DND-41 (cell line): ENCODE measurements around the gene TOB2.
"Not testable (repeated sequence)": the region's sequence is repeated elsewhere in the genome, so short reads cannot be mapped to it uniquely, and the experiment has no call there.

ENCODE experiments used
- ATAC-seq: fragments of 200-7000 bp; cut with Tn5 transposase; 3 replicates; pipeline ENCODE4 v1.9.1; 2021; ENCODE audit warnings: low read depth; ENCODE audit not compliant: insufficient read depth
- DNase-seq: peaks from one replicate; pipeline ENCODE4 v3.0.0-alpha.2; 2020
- H2AFZ ChIP-seq: 2 replicates; pipeline ENCODE4 v1.6.0; 2012; ENCODE audit warnings: low read depth, low read length
- H3K27ac ChIP-seq: 2 replicates; pipeline ENCODE4 v1.5.1; 2012; ENCODE audit warnings: low read length, inconsistent platforms
- H3K27me3 ChIP-seq: fragments of 200-600 bp; sonication (generic); 2 replicates; pipeline ENCODE4 v1.6.0; 2012; ENCODE audit warnings: low read length, mild to moderate bottlenecking, inconsistent platforms; ENCODE audit not compliant: insufficient read depth, poor library complexity
- H3K36me3 ChIP-seq: 2 replicates; pipeline ENCODE4 v1.5.1; 2012; ENCODE audit warnings: low read length, inconsistent platforms; ENCODE audit not compliant: insufficient read depth
- H3K4me1 ChIP-seq: 2 replicates; pipeline ENCODE4 v1.5.1; 2012; ENCODE audit warnings: mild to moderate bottlenecking, low read length; ENCODE audit not compliant: insufficient read depth
- H3K4me2 ChIP-seq: 2 replicates; pipeline ENCODE4 v1.6.0; 2012; ENCODE audit warnings: mild to moderate bottlenecking, moderate library complexity, low read length, inconsistent platforms; ENCODE audit not compliant: insufficient read depth
- H3K4me3 ChIP-seq, 2 experiments: fragments of 200-600 bp in 1 of 2; shearing (Covaris generic) in 1 of 2; 2 replicates each; pipeline ENCODE4 v1.5.1; 2012 to 2016; ENCODE audit warnings: inconsistent platforms in 2 of 2, low read length in 2 of 2, mild to moderate bottlenecking in 2 of 2, low read depth in 1 of 2, moderate library complexity in 1 of 2
- H3K79me2 ChIP-seq: 2 replicates; pipeline ENCODE4 v1.6.0; 2012; ENCODE audit warnings: low read length, inconsistent platforms; ENCODE audit not compliant: insufficient read depth
- H3K9ac ChIP-seq: 2 replicates; pipeline ENCODE4 v1.6.0; 2012; ENCODE audit warnings: low read depth, mild to moderate bottlenecking, inconsistent platforms, low read length, moderate library complexity
- H3K9me3 ChIP-seq: 2 replicates; pipeline ENCODE4 v1.5.1; 2012; ENCODE audit warnings: low read length, moderate library complexity, mild to moderate bottlenecking, inconsistent platforms; ENCODE audit not compliant: insufficient read depth, severe bottlenecking
- H4K20me1 ChIP-seq: 2 replicates; pipeline ENCODE4 v1.6.0; 2012; ENCODE audit warnings: low read length; ENCODE audit not compliant: insufficient read depth
- EZH2 ChIP-seq: IDR thresholded peaks from 3 replicates; pipeline ENCODE4 v1.6.1; 2012; ENCODE audit warnings: borderline replicate concordance, low read depth, mild to moderate bottlenecking, moderate library complexity, low read length, inconsistent platforms; ENCODE audit not compliant: severe bottlenecking
- TF ChIP-seq, protein P1 (sequence below): IDR thresholded peaks from 2 replicates; pipeline ENCODE4 v1.5.1; 2012; ENCODE audit warnings: borderline replicate concordance, low read length, moderate library complexity, mild to moderate bottlenecking; ENCODE audit not compliant: poor library complexity, severe bottlenecking; ENCODE audit errors: extremely low read depth

The TOB2 gene

GRCh38 chr22:41403532-41404318 is 42.9 kb downstream of the TOB2 start:
- Histone ChIP-seq H3K4me3 (peak overlapping the region in 1 of 2 experiments; percentile 25; a peak in 2 of 4 replicates), H4K20me1 (no peaks in the 10 kb centered on the region), H3K4me2 (peak overlapping the region; percentile 65), H3K27ac (no peak overlapping the region), H3K36me3 (no peaks in the 10 kb centered on the region), H2AFZ (peak overlapping the region; percentile 71), H3K9ac (peak overlapping the region; percentile 29; the same call in 1 of the 2 replicates), H3K79me2 (no peaks in the 10 kb centered on the region), H3K27me3 (no peaks in the 10 kb centered on the region), H3K4me1 (peaks cover 7% of the 10 kb centered on the region), H3K9me3 (no peaks in the 10 kb centered on the region)
- ATAC-seq: peak; percentile 99
- TF ChIP-seq, protein P1, sequence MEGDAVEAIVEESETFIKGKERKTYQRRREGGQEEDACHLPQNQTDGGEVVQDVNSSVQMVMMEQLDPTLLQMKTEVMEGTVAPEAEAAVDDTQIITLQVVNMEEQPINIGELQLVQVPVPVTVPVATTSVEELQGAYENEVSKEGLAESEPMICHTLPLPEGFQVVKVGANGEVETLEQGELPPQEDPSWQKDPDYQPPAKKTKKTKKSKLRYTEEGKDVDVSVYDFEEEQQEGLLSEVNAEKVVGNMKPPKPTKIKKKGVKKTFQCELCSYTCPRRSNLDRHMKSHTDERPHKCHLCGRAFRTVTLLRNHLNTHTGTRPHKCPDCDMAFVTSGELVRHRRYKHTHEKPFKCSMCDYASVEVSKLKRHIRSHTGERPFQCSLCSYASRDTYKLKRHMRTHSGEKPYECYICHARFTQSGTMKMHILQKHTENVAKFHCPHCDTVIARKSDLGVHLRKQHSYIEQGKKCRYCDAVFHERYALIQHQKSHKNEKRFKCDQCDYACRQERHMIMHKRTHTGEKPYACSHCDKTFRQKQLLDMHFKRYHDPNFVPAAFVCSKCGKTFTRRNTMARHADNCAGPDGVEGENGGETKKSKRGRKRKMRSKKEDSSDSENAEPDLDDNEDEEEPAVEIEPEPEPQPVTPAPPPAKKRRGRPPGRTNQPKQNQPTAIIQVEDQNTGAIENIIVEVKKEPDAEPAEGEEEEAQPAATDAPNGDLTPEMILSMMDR: peak; percentile 99
- no peak for TF ChIP-seq EZH2
- peak; percentile 85 for DNase-seq

DNA sequence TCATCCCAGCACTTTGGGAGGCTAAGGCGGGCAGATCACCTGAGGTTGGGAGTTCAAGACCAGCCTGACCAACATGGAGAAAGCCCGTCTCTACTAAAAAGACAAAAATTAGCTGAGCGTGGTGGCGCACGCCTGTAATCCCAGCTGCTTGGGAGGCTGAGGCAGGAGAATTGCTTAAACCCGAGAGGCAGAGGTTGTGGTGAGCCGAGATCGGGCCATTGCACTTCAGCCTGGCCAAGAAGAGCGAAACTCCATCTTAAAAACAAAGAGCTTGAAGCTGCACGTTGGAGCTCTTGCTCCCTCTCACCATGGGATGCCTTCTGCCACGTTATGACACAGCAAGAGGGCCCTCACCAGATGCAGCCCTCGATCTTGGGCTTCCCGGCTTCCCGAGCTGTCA is 43.8 kb downstream of the TOB2 start:
- H3K4me2 ChIP-seq, H3K79me2 ChIP-seq, H4K20me1 ChIP-seq, H3K4me3 ChIP-seq, H3K36me3 ChIP-seq, H3K9me3 ChIP-seq, ATAC-seq, H3K4me1 ChIP-seq, H2AFZ ChIP-seq, H3K9ac ChIP-seq, H3K27ac ChIP-seq, H3K27me3 ChIP-seq, DNase-seq: not testable (repeated sequence)

DNA sequence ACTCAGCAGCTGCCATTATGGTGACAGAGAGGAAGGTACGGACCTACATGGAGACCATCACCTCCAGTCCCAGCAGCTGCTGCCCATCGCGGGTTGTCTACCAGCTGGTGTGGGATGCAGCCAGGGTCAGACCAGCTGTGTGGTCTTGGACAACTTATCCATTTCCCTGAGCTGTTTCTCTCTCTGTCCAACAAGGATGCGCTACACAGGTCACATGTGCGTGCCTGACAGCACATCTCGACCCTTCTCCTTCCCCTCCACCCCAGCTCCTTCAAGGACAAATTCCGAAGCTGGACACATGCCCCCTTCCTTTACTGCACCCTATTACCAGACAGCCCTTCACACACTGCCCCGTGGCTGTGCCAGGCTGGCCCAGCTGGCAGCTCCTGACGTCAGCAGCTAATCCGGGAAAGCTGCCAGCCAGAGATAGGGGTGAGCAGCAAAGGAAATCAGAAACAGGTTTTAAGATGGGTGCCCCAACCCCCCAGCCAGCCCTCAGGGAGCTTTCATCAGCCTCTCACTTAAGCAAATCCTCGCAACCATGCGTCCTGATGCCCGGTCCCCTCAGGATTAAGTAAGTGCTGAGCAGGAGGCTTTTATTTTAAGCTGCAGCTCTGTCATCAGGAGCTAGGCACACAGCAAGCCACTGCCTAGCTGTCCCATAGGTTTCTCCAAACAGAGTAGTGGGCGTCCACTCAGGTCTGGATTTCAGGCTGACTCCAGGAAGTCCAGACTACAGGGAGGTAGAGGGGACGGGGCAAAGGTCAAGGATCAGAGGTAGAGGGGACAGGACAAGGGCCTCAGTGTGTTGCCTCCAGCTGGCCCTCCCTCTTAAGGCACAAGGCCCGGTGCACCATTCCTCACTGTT is 44.6 kb downstream of the TOB2 start:
- Histone ChIP-seq H3K36me3 (no peaks in the 10 kb centered on the region; the same call in 1 of the 2 replicates), H3K9ac (no peak overlapping the region), H3K27me3 (no peaks in the 10 kb centered on the region), H3K27ac (no peak overlapping the region), H3K4me2 (no peak overlapping the region), H3K9me3 (no peaks in the 10 kb centered on the region), H3K79me2 (no peaks in the 10 kb centered on the region), H3K4me3 (no peak overlapping the region), H4K20me1 (no peaks in the 10 kb centered on the region), H3K4me1 (peaks cover 7% of the 10 kb centered on the region), H2AFZ (no peak overlapping the region)
- ATAC-seq (no peak), DNase-seq (no peak)
- TF ChIP-seq EZH2: no peak
- TF ChIP-seq, protein P1: no peak

DNA sequence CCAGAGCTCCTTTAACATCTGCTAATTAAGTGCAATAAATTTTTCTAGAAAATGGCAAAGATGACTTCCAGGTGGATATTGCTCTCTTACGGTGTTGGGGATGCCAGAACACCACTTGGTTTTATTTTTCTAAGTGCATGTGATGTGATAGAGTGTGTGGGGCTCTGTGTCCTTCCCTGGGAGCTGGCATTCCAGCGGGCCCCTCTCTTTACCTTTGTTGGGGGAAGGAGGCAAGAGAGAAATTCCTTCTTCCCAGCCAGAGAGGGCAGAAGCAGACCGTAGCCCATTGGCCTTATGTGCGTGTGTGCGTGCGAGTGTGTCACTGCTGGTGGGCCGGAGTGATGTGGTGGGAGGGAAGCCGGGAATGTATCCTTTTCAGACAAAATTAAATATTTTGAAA is 47.7 kb downstream of the TOB2 start:
- Histone ChIP-seq H2AFZ (no peak overlapping the region), H3K27ac (no peak overlapping the region), H3K79me2 (no peaks in the 10 kb centered on the region), H3K9me3 (no peaks in the 10 kb centered on the region), H3K36me3 (peaks cover 16% of the 10 kb centered on the region), H4K20me1 (no peaks in the 10 kb centered on the region), H3K9ac (no peak overlapping the region), H3K4me3 (no peak overlapping the region), H3K27me3 (no peaks in the 10 kb centered on the region), H3K4me1 (peaks cover 4% of the 10 kb centered on the region), H3K4me2 (no peak overlapping the region)
- no peak for DNase-seq
- TF ChIP-seq, protein P1: no peak
- no peak for TF ChIP-seq EZH2
- no peak for ATAC-seq
